ENCODE results near the gene SULT2B1.

SULT2B1 gene

GRCh38 chr19:48633148-48634035 is 81.4 kb downstream of the SULT2B1 start:
- H3K4me2 ChIP-seq (ENCODE audit: low read depth, low read length), result peak overlapping the region; percentile 83
- no peaks in the 10 kb centered on the region for H3K79me2 ChIP-seq (ENCODE audit: low read length)
- H3K4me1 ChIP-seq (ENCODE audit: low read length), result peaks cover 28% of the 10 kb centered on the region
- H3K9me2 ChIP-seq (replicated peaks; ENCODE audit: insufficient read depth, low read length), result no peaks in the 10 kb centered on the region
- H3K4me3 ChIP-seq (ENCODE audit: low read length), result peak overlapping the region; percentile 46; the same call in 1 of the 2 replicates
- H4K20me1 ChIP-seq (ENCODE audit: insufficient read depth, low read length), result no peaks in the 10 kb centered on the region
- peak overlapping the region; percentile 25; the same call in 1 of the 2 replicates for H3K9ac ChIP-seq (ENCODE audit: low read length)
- H3K27ac ChIP-seq (ENCODE audit: low read length), result peak overlapping the region; percentile 72; the same call in 1 of the 2 replicates
- H3F3A ChIP-seq (ENCODE audit: insufficient read depth, low read length), result peaks cover 35% of the 10 kb centered on the region
- TF ChIP-seq EZH2phosphoT487 (IDR thresholded peaks at IDR 0.05; ENCODE audit: low read length), result no peak
- no peak for TF ChIP-seq EZH2 (optimal IDR thresholded peaks at IDR 0.05; ENCODE audit: low read depth, low read length)
- no peak for TF ChIP-seq CTCF (IDR thresholded peaks at IDR 0.05; ENCODE audit: low read length)
- no peak for DNase-seq
- no peaks in the 10 kb centered on the region for H3K9me3 ChIP-seq (replicated peaks; ENCODE audit: insufficient read depth, low read length)
- H3K36me3 ChIP-seq (replicated peaks; ENCODE audit: insufficient read depth, low read length), result no peaks in the 10 kb centered on the region
- H2AFZ ChIP-seq (ENCODE audit: low read length), result no peak overlapping the region
- H3K27me3 ChIP-seq (replicated peaks; ENCODE audit: insufficient read depth, low read length), result no peaks in the 10 kb centered on the region

GRCh38 chr19:48634036-48634342 is 82.0 kb downstream of the SULT2B1 start:
- H3K9me3 ChIP-seq (replicated peaks; ENCODE audit: insufficient read depth, low read length), result no peaks in the 10 kb centered on the region
- peak overlapping the region; percentile 72; the same call in 1 of the 2 replicates for H3K27ac ChIP-seq (ENCODE audit: low read length)
- no peak for DNase-seq
- no peaks in the 10 kb centered on the region for H4K20me1 ChIP-seq (ENCODE audit: insufficient read depth, low read length)
- H3K4me2 ChIP-seq (ENCODE audit: low read depth, low read length), result peak overlapping the region; percentile 83
- peaks cover 35% of the 10 kb centered on the region for H3F3A ChIP-seq (ENCODE audit: insufficient read depth, low read length)
- H3K9me2 ChIP-seq (replicated peaks; ENCODE audit: insufficient read depth, low read length), result no peaks in the 10 kb centered on the region
- no peak for TF ChIP-seq EZH2phosphoT487 (IDR thresholded peaks at IDR 0.05; ENCODE audit: low read length)
- no peaks in the 10 kb centered on the region for H3K36me3 ChIP-seq (replicated peaks; ENCODE audit: insufficient read depth, low read length)
- peak overlapping the region; percentile 46; the same call in 1 of the 2 replicates for H3K4me3 ChIP-seq (ENCODE audit: low read length)
- H3K79me2 ChIP-seq (ENCODE audit: low read length), result no peaks in the 10 kb centered on the region
- peaks cover 32% of the 10 kb centered on the region for H3K4me1 ChIP-seq (ENCODE audit: low read length)
- peak overlapping the region; percentile 25; the same call in 1 of the 2 replicates for H3K9ac ChIP-seq (ENCODE audit: low read length)
- H2AFZ ChIP-seq (ENCODE audit: low read length), result peak overlapping the region; percentile 32
- H3K27me3 ChIP-seq (replicated peaks; ENCODE audit: insufficient read depth, low read length), result no peaks in the 10 kb centered on the region

- Histone ChIP-seq H4K20me1 (ENCODE audit: insufficient read depth, low read length) (no peaks in the 10 kb centered on the region), H3K36me3 (replicated peaks; ENCODE audit: insufficient read depth, low read length) (no peaks in the 10 kb centered on the region), H3K9ac (ENCODE audit: low read length) (peak overlapping the region; percentile 44; the same call in 1 of the 2 replicates), H2AFZ (ENCODE audit: low read length) (peak overlapping the region; percentile 32), H3K27me3 (replicated peaks; ENCODE audit: insufficient read depth, low read length) (no peaks in the 10 kb centered on the region), H3K4me3 (ENCODE audit: low read length) (peak overlapping the region; percentile 47), H3F3A (ENCODE audit: insufficient read depth, low read length) (peaks cover 35% of the 10 kb centered on the region), H3K4me2 (ENCODE audit: low read depth, low read length) (peak overlapping the region; percentile 83), H3K9me3 (replicated peaks; ENCODE audit: insufficient read depth, low read length) (no peaks in the 10 kb centered on the region), H3K9me2 (replicated peaks; ENCODE audit: insufficient read depth, low read length) (no peaks in the 10 kb centered on the region), H3K4me1 (ENCODE audit: low read length) (peaks cover 32% of the 10 kb centered on the region), H3K27ac (ENCODE audit: low read length) (peak overlapping the region; percentile 72), H3K79me2 (ENCODE audit: low read length) (no peaks in the 10 kb centered on the region)
- peak; percentile 97 for DNase-seq
- TF ChIP-seq EZH2 (optimal IDR thresholded peaks at IDR 0.05; ENCODE audit: low read depth, low read length) (no peak), CTCF (IDR thresholded peaks at IDR 0.05; ENCODE audit: low read length) (no peak), EZH2phosphoT487 (IDR thresholded peaks at IDR 0.05; ENCODE audit: low read length) (no peak)
These were observed 82.7 kb downstream of the SULT2B1 start for GRCh38 chr19:48634424-48635262.
